NCI-H2029 (cell line): Measurements from ENCODE around the gene CYCS.
"Not testable (repeated sequence)": the region's sequence is repeated elsewhere in the genome, so short reads cannot be mapped to it uniquely, and the experiment has no call there.

ENCODE experiments used
- DNase-seq: peaks from one replicate; lab custom pipeline; 2025; lab: John Stamatoyannopoulos, UW

Gene CYCS

GRCh38 chr7:25125137-25125946 lies at the start of gene CYCS:
CYCS (minus strand) TSS chr7:25125260; CDS start chr7:25124119, 1,141 bp downstream.
- DNase-seq: peak; percentile 98

DNA sequence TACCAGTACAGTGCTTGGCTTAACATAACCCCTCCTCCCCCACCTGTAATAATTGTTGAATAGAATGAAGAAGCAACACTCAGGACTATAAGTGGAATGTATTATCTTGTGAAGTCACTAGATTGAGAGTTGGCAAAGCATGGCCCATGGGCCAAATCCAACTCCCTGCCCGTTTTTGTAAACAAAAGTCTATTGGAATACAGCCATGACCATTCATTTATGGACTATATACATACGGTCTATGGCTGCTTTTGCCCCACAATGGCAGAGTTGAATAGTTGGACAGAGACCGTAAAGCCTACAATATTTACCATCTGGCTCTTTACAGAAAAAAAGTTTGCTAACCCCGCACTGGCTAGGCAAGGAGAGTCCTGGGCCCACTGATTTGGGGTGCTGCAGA lies 48.1 kb upstream of the CYCS start:
- DNase-seq: no peak

DNA sequence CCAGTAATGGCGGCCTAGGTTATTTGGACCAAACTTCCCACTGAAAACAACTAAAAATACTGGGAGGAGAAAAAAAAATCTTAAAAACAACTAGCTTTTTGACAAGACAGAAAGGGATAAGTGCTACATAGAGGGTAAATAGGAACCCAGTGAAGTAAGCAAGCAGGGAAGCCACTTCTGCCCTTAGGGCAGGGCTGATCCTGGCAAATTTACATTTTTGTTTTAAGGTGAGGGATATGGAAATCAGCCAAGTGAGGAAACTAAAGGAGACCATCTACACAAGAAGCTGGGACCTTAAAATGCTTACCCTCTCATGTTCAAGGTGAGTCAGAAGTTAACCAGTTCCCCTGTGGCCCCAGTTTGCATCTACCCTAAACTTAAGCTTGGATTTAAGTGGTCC lies 46.5 kb upstream of the CYCS start:
- DNase-seq: no peak

- DNase-seq: no peak
These were observed 46.0 kb upstream of the CYCS start for GRCh38 chr7:25171071-25171470.

- no peak for DNase-seq
These were observed 44.6 kb upstream of the CYCS start for GRCh38 chr7:25169683-25170082.

GRCh38 chr7:25168145-25168544 lies 43.1 kb upstream of the CYCS start:
- DNase-seq: no peak

GRCh38 chr7:25167262-25167843 lies 42.3 kb upstream of the CYCS start:
- no peak for DNase-seq

GRCh38 chr7:25159983-25160596 lies 35.0 kb upstream of the CYCS start:
- not testable (repeated sequence) for DNase-seq

DNA sequence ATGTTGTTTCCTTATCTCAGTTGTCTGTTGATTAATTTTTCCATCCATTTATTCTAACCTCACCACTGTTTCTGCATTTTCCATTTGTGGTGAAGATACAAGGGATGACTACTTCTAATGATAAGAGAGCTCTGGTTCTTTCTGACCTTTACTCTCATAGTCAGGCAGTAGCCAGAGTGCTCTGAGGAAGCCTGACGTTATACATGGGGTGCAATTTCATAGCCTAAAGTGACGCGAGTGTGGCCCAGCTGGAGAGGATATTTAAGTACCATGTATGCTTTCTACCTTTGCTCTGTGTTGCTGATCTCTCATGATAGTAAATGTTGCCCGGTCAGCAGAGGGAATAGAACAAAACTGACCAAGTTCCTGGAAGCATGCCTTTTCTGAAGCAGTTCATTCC lies 33.9 kb upstream of the CYCS start:
- no peak for DNase-seq

- no peak for DNase-seq
These were observed 26.7 kb upstream of the CYCS start for GRCh38 chr7:25151773-25152172.

DNA sequence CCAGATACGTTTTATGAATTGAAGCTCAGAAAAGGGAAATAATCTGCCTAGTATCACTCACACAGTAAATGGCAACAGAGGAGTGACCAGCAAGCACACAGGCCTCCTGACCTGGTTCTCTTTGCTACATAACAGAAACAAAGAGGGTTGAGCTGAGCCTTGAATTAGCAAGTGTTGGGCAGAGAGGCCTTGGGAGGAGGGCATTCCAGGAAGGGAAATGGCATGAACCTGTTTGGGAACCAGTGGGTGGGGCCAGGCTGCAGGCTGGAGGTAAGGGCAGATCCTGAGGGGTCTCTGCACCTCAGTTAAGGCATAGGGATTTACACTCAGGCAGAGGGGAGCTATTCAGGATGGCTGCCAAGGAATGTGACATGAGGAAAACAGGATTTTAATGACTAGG lies 24.8 kb upstream of the CYCS start:
- DNase-seq: no peak

DNA sequence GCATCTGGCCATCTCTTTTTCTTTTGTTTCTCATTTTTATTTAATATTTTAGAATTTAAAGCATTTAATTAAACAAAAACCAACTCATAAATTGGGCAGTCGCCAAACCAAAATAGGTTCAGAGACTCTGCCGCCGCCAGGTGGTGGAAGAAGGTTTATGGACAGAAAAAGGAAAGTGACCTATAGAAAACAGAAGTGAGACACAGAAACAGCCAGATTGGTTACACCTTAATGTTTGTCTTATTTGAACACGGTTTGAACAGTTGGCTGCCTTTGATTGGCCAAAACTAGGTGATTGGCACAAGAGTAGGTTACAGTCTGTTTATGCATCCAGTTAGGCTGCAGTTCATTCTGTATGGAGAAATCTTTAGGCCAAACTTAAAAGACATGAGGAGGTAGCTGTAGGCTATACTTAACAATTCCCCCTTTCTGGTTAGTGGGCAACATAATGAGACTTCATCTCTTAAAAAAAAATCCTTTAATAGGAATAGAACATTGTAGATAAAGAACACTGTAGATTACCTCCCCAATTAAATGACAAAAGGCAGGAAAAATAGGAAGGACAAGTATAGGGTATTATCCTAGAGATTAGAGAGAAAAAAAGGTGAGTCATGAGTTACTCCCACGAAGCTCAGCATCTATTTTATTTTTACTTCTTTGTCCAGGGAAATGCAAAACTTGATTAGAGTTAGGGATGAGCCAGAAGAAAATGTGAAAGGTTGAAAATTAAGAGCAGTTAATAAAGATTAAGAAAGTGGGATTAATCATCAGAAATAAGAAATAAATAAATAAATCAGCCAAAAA lies 23.9 kb upstream of the CYCS start:
- DNase-seq: no peak

DNA sequence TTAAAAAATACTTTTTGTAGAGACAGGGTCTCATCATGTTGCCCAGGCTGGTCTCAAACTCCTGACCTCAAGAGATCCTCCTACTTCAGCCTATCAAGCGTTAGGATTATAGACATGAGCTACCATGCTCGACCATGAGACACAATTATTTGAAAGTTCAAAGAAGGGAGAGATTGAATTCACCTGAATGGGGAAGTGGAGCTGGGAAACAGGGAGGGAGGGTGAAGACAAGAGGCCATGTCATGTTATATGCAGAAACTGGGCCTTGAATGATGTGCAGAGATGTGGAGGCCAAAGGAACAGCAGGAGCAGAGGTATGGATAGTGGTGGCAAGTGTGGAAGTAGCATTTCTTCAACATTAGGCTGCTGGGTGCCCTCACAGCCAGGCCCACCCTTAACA lies 18.7 kb upstream of the CYCS start:
- DNase-seq: no peak

DNA sequence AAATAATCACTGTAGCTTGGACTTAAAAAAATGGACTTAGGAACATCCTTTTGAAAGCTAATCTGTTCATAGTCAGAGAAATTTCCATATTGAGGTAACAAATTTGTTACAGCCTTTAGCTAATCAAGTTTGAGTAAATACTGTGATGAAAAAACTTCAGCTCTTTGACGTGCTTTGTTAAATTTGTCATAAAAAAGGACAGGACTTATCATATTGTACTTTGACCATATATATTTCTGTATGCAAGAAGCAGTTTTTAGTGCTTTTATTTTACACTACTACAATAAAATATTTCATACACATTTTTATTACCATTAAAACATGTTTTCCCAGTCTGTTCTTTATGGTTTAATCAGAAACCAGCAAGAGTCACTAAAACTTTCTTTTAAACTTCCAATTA lies 14.5 kb upstream of the CYCS start:
- DNase-seq: no peak

DNA sequence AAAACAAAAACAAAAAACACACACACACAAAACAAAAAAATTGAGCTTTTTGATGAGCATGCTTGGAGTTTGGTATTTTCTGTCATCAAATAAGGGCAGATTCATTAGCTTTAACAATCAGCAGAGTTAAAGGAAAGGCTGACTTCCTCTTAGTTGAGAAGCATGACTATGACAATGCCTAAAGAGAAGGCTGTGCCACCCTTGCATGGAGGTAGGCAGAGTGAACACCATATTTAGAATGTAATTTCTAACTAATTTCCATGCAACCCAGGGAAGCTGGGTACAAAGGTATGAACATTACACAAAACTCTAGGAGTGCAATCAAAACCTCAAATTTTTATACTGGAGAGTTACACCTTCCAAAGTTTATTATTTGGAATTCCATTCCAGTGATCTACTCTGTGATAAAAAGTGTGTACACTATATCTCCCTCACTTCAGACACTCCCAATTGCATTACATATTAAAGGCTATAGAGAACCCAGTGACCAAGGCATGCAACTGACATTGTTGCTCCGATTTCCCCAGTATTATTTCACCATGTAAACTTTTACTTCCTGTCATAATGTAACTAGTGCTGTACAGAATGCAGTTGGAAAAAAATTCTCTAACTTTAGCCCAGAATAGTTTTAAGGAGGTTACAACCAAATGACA lies 9.4 kb upstream of the CYCS start:
- no peak for DNase-seq

- DNase-seq: no peak
These were observed 7.4 kb upstream of the CYCS start for GRCh38 chr7:25132430-25132829.

DNA sequence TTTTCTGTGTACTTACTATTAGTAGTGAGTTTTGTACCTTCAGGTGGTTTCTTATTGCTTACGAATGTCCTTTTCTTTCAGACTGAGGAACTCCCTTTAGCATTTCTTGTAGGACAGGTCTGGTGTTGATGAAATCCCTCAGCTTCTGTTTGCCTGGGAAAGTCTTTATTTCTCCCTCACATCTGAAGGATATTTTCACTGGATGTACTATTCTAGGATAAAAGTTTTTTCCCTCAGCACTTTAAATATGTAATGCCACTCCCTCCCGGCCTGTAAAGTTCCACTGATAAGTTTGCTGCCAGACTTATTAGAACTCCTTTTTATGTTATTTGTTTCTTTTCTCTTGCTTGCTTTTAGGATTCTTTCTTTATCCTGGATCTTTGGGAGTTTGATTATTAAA lies 1.7 kb upstream of the CYCS start:
- no peak for DNase-seq

- DNase-seq: no peak
These were observed 459 bp downstream of the CYCS start for GRCh38 chr7:25124465-25125136.

DNA sequence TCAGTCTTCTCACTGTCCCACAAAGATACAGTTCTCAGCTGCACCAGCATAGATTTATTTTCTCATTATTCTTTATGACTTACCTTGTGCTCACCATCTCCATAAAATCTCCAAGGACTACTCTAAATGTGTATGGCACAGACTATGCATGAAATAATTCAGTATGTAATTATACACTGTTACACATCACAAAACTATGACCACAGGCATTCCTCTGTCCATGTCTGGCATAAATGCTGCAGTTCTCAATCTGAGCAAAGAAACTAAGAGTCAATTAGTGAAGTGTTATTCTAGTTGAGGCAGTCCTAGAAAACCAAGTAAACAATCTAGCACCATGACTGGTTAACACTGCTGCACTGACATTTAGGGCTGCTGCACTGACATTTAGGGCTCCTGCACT lies 2.7 kb downstream of the CYCS start:
- no peak for DNase-seq

DNA sequence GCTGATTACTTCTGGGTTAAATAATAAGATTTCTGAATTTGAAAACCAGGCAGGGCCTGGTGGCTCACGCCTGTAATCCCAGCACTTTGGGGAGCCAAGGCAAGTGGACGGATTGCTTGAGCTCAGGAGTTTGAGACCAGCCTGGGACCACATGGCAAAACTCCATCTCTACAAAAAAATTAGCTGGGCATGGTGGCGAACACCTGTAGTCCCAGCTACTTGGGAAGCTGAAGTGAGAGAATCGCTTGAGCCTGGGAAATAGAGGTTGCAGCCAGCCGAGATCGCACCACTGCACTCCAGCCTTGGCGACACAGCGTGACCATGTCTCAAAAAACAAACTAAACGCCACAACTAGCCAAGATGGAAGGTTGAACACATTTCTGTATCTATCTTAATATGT lies 3.5 kb downstream of the CYCS start:
- DNase-seq: no peak

- no peak for DNase-seq
These were observed 6.0 kb downstream of the CYCS start for GRCh38 chr7:25119102-25119501.
